NCI-H146 treated with DMSO at 0.1 percent for 48 hours (cell line): ENCODE measurements around the gene RAB11FIP3.

Experiments used
- DNase-seq: peaks from one replicate; lab custom pipeline; 2025; ENCODE audit not compliant: unreplicated experiment; lab: John Stamatoyannopoulos, UW

Gene RAB11FIP3

GRCh38 chr16:529012-529575 is 103.6 kb downstream of the RAB11FIP3 start:
- DNase-seq = no peak

- no peak for DNase-seq
These were observed 104.8 kb downstream of the RAB11FIP3 start for GRCh38 chr16:530111-530817.

DNA sequence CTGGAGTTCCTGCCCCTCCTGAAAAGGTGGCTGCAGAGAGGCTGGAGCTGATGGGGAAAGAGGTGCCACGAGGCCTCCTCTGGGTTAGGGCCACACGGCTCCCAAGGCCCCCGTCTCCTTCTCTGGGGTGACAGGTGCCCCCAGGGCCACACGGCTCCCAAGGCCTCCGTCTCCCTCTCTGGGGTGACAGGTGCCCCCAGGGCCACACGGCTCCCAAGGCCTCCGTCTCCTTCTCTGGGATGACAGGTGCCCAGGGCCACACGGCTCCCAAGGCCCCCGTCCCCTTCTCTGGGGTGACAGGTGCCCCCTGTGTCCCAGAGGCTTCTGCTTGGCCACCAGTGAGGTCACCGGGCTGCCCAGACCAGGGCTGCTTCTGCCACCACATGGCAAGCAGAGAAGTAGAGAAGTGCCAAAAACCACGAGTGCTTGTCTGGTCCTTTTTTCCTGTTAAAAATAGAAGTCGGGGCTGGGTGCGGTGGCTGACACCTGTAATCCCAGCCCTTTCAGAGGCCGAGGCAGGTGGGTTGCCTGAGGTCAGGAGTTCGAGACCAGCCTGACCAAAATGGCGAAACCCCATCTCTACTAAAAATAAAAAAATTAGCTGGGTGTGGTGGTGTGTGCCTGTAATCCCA is 106.2 kb downstream of the RAB11FIP3 start:
- no peak for DNase-seq

- DNase-seq = no peak
These were observed 108.1 kb downstream of the RAB11FIP3 start for GRCh38 chr16:533391-534123.

GRCh38 chr16:534135-534534 is 108.7 kb downstream of the RAB11FIP3 start:
- no peak for DNase-seq

DNA sequence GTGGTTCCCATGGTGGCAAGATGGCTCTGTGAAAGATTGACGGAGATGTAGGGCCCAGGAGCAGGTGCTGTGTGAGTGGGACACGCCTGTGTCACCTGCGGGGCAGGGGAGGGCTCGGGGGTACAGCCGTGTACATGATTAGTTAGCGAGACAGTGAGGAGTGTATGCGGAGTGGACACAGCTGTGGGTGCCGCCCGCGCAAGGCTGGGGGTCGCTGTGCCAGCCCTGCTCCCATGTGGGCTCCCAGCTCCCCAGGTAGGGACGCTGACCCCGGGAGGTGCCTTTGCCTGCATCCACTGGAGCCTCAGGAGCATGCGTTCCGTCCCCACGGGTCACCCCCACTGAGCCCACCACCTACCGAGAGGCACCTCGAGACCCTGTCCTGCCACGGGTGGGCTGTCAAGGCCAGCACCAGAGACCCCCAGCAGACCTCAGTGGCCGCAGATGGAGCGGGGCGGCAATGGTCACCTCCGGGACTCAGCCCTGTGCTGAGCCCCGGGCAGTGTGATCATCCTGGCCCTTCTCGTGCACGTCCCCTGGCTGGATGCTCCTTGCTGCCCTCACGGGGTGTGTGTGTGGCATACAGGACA is 109.5 kb downstream of the RAB11FIP3 start:
- DNase-seq = no peak

GRCh38 chr16:535446-536405 is 110.3 kb downstream of the RAB11FIP3 start:
- no peak for DNase-seq

- DNase-seq = no peak
These were observed 111.3 kb downstream of the RAB11FIP3 start for GRCh38 chr16:536746-537145.

- no peak for DNase-seq
These were observed 112.2 kb downstream of the RAB11FIP3 start for GRCh38 chr16:537415-538335.

DNA sequence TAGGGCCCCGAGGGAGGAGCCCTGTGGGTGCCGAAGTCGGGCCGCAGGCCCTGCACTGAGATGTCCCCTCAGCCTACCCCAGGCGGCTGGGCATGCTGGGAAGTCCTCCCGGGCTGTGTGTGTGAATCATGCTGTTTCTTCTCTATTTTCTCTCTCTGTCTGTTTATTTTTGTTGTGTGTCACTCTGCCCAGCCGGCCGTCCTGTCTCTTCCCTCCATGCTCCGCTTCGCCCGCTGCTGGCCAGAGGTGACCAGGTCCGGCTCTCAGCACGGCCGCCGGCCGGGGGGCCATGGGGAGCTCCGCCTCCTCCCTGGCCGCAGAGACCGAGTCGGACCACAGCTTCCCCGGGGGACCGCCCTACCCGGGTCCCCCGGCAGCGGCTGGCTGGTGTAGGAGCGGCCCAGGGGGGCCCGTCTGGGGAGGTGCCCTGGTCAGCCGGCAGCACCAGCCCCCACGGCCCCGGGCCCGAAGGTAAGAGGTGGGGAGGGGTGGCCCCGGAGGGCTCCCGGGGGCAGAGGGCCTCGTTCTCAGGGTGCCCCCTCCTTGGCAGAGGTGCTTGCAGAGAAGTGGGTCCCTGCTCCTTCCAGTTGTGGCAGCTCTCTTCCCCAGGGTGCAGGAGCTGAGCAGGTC is 114.6 kb downstream of the RAB11FIP3 start:
- no peak for DNase-seq

DNA sequence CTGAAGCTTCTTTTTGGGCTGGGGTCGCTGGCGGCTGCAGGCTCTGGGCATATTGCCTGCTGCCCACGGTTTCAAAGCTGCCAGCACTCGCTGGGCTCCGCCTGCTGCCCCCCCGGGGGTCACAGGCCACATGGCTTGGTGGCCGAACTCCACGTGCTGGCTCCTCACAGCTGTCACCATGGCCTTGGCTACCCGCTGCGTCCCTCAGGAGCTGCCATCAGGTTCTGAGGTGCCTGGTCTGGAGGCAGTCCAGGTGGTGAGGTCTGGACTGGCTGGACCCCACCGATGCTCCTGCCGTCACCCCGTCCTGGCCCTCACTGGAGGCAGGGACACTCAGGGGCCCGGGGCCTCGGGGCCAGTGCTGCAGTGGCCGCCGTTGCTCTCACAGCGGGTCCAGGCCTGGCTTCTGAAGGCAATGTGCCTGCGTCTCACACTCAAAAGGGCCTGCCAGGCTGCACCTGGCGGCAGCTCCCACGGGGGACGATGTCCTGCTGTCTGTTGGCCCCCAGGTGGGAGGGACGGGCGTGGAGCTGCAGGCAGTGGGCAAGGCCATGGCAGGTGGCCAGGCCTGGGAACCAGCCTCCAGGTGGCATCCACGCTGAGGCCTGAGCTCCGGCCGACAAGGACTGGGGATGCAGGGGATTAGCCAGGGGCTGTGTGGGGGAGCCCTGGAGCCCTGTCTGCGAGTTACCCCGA is 115.3 kb downstream of the RAB11FIP3 start:
- DNase-seq = no peak

GRCh38 chr16:543301-544164 is 118.1 kb downstream of the RAB11FIP3 start:
- no peak for DNase-seq

GRCh38 chr16:544517-544916 is 119.1 kb downstream of the RAB11FIP3 start:
- DNase-seq = no peak

DNA sequence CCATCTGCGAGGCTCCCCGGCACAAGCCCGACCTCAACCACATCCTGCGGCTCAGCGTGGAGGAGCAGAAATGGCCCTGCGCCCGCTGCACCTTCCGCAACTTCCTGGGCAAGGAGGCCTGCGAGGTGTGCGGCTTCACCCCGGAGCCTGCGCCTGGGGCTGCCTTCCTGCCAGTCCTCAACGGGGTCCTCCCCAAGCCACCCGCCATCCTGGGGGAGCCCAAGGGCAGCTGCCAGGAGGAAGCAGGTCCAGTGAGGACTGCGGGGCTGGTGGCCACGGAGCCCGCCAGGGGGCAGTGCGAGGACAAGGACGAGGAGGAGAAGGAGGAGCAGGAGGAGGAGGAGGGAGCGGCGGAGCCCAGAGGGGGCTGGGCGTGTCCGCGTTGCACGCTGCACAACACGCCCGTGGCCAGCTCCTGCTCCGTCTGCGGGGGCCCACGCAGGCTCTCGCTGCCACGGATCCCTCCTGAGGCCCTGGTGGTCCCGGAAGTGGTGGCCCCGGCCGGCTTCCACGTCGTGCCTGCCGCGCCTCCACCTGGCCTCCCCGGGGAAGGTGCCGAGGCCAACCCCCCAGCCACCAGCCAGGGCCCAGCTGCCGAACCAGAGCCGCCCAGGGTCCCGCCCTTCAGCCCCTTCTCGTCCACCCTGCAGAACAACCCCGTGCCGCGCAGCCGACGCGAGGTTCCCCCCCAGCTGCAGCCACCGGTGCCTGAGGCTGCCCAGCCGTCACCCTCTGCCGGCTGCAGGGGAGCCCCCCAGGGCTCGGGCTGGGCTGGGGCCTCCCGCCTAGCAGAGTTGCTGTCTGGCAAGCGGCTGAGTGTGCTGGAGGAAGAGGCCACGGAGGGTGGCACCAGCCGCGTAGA is 121.7 kb downstream of the RAB11FIP3 start:
- DNase-seq = no peak

GRCh38 chr16:548586-548985 is 123.1 kb downstream of the RAB11FIP3 start:
- no peak for DNase-seq

DNA sequence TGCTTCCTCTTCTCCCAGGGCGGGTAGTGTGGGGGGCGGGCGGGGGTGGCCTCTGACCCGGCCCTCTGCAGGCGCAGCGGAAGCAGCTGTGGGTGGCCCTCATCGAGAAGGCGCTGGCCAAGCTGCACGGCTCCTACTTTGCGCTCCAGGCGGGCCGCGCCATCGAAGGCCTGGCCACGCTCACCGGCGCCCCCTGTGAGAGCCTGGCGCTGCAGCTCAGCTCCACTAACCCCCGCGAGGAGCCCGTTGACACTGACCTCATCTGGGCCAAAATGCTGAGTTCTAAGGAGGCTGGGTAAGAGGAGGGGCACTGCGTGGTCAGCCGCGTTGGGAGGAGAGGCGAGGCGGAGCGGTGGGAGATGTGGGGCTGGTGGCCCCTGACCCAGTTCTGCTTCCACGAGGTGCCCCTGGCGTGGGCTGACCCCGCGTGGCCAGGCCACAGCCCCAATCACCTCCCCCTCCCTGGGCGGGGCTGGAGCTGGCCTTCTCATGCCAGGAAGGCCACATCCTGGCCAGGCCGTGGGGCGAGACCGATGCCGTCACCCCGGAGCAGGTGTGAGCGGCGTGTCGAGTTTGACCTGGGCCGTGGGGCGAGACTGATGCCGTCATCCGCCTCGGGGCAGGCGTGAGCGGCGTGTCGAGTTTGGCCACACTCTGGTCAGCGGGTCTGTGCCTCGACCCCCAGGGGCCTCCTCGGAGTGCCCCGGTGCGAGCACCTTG is 124.3 kb downstream of the RAB11FIP3 start:
- no peak for DNase-seq
